Tibial nerve (tissue), 4 donors: ENCODE data around the gene C7orf33.

ENCODE experiments used
- CTCF ChIP-seq, 5 experiments: fragments of 200-600 bp in 3 of 5; fragments of 450-650 bp in 2 of 5; sonication (generic) in 3 of 5; IDR thresholded peaks; one replicate each; pipeline ENCODE4 v1.5.1; 2016 to 2019; ENCODE audit warnings: antibody characterized with exemption in 5 of 5, mild to moderate bottlenecking in 3 of 5, moderate library complexity in 2 of 5
- EP300 ChIP-seq, 2 donors: sonication (generic); formaldehyde crosslinking; IDR thresholded peaks; one replicate each; pipeline ENCODE4 v1.6.1; 2017; ENCODE audit warnings: antibody characterized with exemption in 2 of 2, mild to moderate bottlenecking in 1 of 2
- POLR2A ChIP-seq, 2 donors: fragments of 450-650 bp; IDR thresholded peaks; one replicate each; pipeline ENCODE4 v1.6.1; 2017; ENCODE audit warnings: antibody characterized with exemption in 2 of 2, mild to moderate bottlenecking in 2 of 2, moderate library complexity in 2 of 2

- TF ChIP-seq POLR2A (IDR thresholded peaks at IDR 0.05) = no peak
- TF ChIP-seq CTCF (IDR thresholded peaks at IDR 0.05) = no peak
- TF ChIP-seq EP300 (IDR thresholded peaks at IDR 0.05) = no peak
Measured at GRCh38 chr7:148543302-148543701, 47.3 kb upstream of the C7orf33 start.
